Thoracic aorta (tissue), 2 donors: ENCODE measurements around the gene OSBPL10. TPM values are rescaled to one million over a fixed set of nuclear protein-coding genes. Genes with fewer than 3 reads are reported as not detected.

Experiments used
- ATAC-seq: fragments of 150-250 bp; one replicate; pipeline ENCODE4 v1.8.0; 2017; ENCODE audit warnings: low read depth; ENCODE audit not compliant: insufficient number of reproducible peaks, low FRiP score
- DNase-seq: peaks from one replicate; pipeline ENCODE4 v3.0.0-alpha.2; 2020; ENCODE audit warnings: low spot score
- H3K27ac ChIP-seq, 2 donors: fragments of 200-600 bp; sonication (generic); 1 replicate in 1 of 2; 2 replicates in 1 of 2; pipeline ENCODE4 v1.5.1; 2016; ENCODE audit warnings: mild to moderate bottlenecking in 2 of 2, moderate library complexity in 2 of 2
- H3K27me3 ChIP-seq: fragments of 200-600 bp; sonication (generic); replicated peaks from 2 replicates; pipeline ENCODE4 v1.6.0; 2016; ENCODE audit warnings: mild to moderate bottlenecking; ENCODE audit not compliant: insufficient read depth
- H3K36me3 ChIP-seq: fragments of 200-600 bp; sonication (generic); one replicate; pipeline ENCODE4 v1.5.1; 2016
- H3K4me1 ChIP-seq, 2 donors: fragments of 200-600 bp; sonication (generic); 1 replicate in 1 of 2; 2 replicates in 1 of 2; pipeline versions ENCODE4 v1.5.1 to v1.6.0; 2016; ENCODE audit warnings: low read depth in 2 of 2, mild to moderate bottlenecking in 1 of 2; ENCODE audit not compliant: control insufficient read depth in 1 of 2
- H3K4me3 ChIP-seq: fragments of 200-600 bp; sonication (generic); 2 replicates; pipeline ENCODE4 v1.5.1; 2016; ENCODE audit warnings: mild to moderate bottlenecking
- H3K9me3 ChIP-seq: fragments of 200-600 bp; sonication (generic); 2 replicates; pipeline ENCODE4 v1.5.1; 2016
- CTCF ChIP-seq: fragments of 200-600 bp; sonication (generic); IDR thresholded peaks from one replicate; pipeline ENCODE4 v1.5.1; 2019; ENCODE audit warnings: antibody characterized with exemption
- total RNA-seq, 2 donors: library from RNA; depleted of rRNA; stranded (reverse); fragments of >200 nt; gene quantifications; one replicate each; pipeline versions ENCODE4 v1.1.0 to v1.2.3, GENCODE V29; 2016

The OSBPL10 gene
- total RNA-seq, 2 donors from 2014 or later: 108 to 153 TPM

- Histone ChIP-seq H3K36me3 (no peaks in the 10 kb centered on the region), H3K27ac (no peak overlapping the region), H3K27me3 (no peaks in the 10 kb centered on the region), H3K9me3 (no peaks in the 10 kb centered on the region), H3K4me1 (peaks cover 0 to 6% of the 10 kb centered on the region in 2 donors), H3K4me3 (no peak overlapping the region)
- TF ChIP-seq CTCF: no peak
- ATAC-seq (no peak), DNase-seq (no peak)
Measured at GRCh38 chr3:31636694-31637442, 344.2 kb downstream of the OSBPL10 start.

- ATAC-seq (no peak), DNase-seq (no peak)
- Histone ChIP-seq H3K36me3 (no peaks in the 10 kb centered on the region), H3K27ac (no peak overlapping the region), H3K4me3 (no peak overlapping the region), H3K9me3 (no peaks in the 10 kb centered on the region), H3K27me3 (no peaks in the 10 kb centered on the region), H3K4me1 (peaks cover 0 to 6% of the 10 kb centered on the region in 2 donors)
- TF ChIP-seq CTCF: no peak
Measured at GRCh38 chr3:31636049-31636448, 345.0 kb downstream of the OSBPL10 start.

GRCh38 chr3:31635545-31635944 is 345.5 kb downstream of the OSBPL10 start:
- DNase-seq: no peak
- Histone ChIP-seq H3K4me3 (no peak overlapping the region), H3K27ac (no peak overlapping the region), H3K4me1 (peaks cover 0 to 6% of the 10 kb centered on the region in 2 donors), H3K36me3 (peaks cover 3% of the 10 kb centered on the region), H3K27me3 (no peaks in the 10 kb centered on the region), H3K9me3 (no peaks in the 10 kb centered on the region)
- ATAC-seq: no peak
- no peak for TF ChIP-seq CTCF

- H3K27me3 ChIP-seq: no peaks in the 10 kb centered on the region
- peaks cover 3% of the 10 kb centered on the region for H3K36me3 ChIP-seq
- H3K9me3 ChIP-seq: no peaks in the 10 kb centered on the region
- ATAC-seq (no peak), DNase-seq (no peak)
- no peak overlapping the region for H3K4me3 ChIP-seq
- H3K4me1 ChIP-seq: peaks cover 0 to 6% of the 10 kb centered on the region in 2 donors
- no peak for TF ChIP-seq CTCF
- no peak overlapping the region for H3K27ac ChIP-seq
Measured at GRCh38 chr3:31634476-31634875, 346.6 kb downstream of the OSBPL10 start.

GRCh38 chr3:31629054-31629453 is 352.0 kb downstream of the OSBPL10 start:
- no peaks in the 10 kb centered on the region for H3K9me3 ChIP-seq
- H3K27ac ChIP-seq: no peak overlapping the region
- no peaks in the 10 kb centered on the region for H3K4me1 ChIP-seq
- peaks cover 18% of the 10 kb centered on the region for H3K36me3 ChIP-seq
- DNase-seq (no peak), ATAC-seq (no peak)
- TF ChIP-seq CTCF: no peak
- no peak overlapping the region for H3K4me3 ChIP-seq
- no peaks in the 10 kb centered on the region for H3K27me3 ChIP-seq
